ENCODE measurements around the gene GJD3.
"Not testable (repeated sequence)": the region's sequence is repeated elsewhere in the genome, so short reads cannot be mapped to it uniquely, and the experiment has no call there.

Gene GJD3

GRCh38 chr17:40364121-40364861, at the start of gene GJD3:
GJD3 (minus strand) TSS chr17:40364737; CDS start chr17:40363815, 922 bp downstream.
- no peak for DNase-seq (ENCODE audit: low read depth)

- not testable (repeated sequence) for DNase-seq (ENCODE audit: low read depth)
These were observed 49.8 kb upstream of the GJD3 start for GRCh38 chr17:40414312-40414711.

- DNase-seq (ENCODE audit: low read depth) = no peak
These were observed 48.3 kb upstream of the GJD3 start for GRCh38 chr17:40412880-40413279.

GRCh38 chr17:40411821-40412220, 47.3 kb upstream of the GJD3 start:
- no peak for DNase-seq (ENCODE audit: low read depth)

- DNase-seq (ENCODE audit: low read depth) = no peak
These were observed 45.5 kb upstream of the GJD3 start for GRCh38 chr17:40410082-40410481.

- not testable (repeated sequence) for DNase-seq (ENCODE audit: low read depth)
These were observed 45.0 kb upstream of the GJD3 start for GRCh38 chr17:40409540-40409939.

GRCh38 chr17:40407460-40407859, 42.9 kb upstream of the GJD3 start:
- no peak for DNase-seq (ENCODE audit: low read depth)

GRCh38 chr17:40404003-40404402, 39.5 kb upstream of the GJD3 start:
- DNase-seq (ENCODE audit: low read depth) = no peak

GRCh38 chr17:40402668-40403067, 38.1 kb upstream of the GJD3 start:
- DNase-seq (ENCODE audit: low read depth) = no peak

- DNase-seq (ENCODE audit: low read depth) = no peak
These were observed 34.6 kb upstream of the GJD3 start for GRCh38 chr17:40399185-40399584.

- DNase-seq (ENCODE audit: low read depth) = not testable (repeated sequence)
These were observed 22.0 kb upstream of the GJD3 start for GRCh38 chr17:40386555-40386954.

- no peak for DNase-seq (ENCODE audit: low read depth)
These were observed 17.7 kb upstream of the GJD3 start for GRCh38 chr17:40382251-40382650.

- DNase-seq (ENCODE audit: low read depth) = no peak
These were observed 14.4 kb upstream of the GJD3 start for GRCh38 chr17:40378966-40379365.

- DNase-seq (ENCODE audit: low read depth) = no peak
These were observed 13.3 kb upstream of the GJD3 start for GRCh38 chr17:40377832-40378231.

- DNase-seq (ENCODE audit: low read depth) = not testable (repeated sequence)
These were observed 12.0 kb upstream of the GJD3 start for GRCh38 chr17:40376541-40376940.

GRCh38 chr17:40375786-40376185, 11.2 kb upstream of the GJD3 start:
- not testable (repeated sequence) for DNase-seq (ENCODE audit: low read depth)

- DNase-seq (ENCODE audit: low read depth) = no peak
These were observed 10.4 kb upstream of the GJD3 start for GRCh38 chr17:40374821-40375498.

GRCh38 chr17:40373999-40374398, 9.5 kb upstream of the GJD3 start:
- no peak for DNase-seq (ENCODE audit: low read depth)

GRCh38 chr17:40373324-40373723, 8.8 kb upstream of the GJD3 start:
- no peak for DNase-seq (ENCODE audit: low read depth)

GRCh38 chr17:40372644-40373043, 8.1 kb upstream of the GJD3 start:
- not testable (repeated sequence) for DNase-seq (ENCODE audit: low read depth)

- no peak for DNase-seq (ENCODE audit: low read depth)
These were observed 7.5 kb upstream of the GJD3 start for GRCh38 chr17:40372031-40372430.

- DNase-seq (ENCODE audit: low read depth) = no peak
These were observed 6.9 kb upstream of the GJD3 start for GRCh38 chr17:40371261-40371929.

GRCh38 chr17:40369923-40370322, 5.4 kb upstream of the GJD3 start:
- no peak for DNase-seq (ENCODE audit: low read depth)
